Lower leg skin (tissue), 3 donors: ENCODE measurements around the gene ATP8A2.

Experiments
- CTCF ChIP-seq, 3 donors: fragments of 450-650 bp; IDR thresholded peaks; one replicate each; pipeline ENCODE4 v1.5.1; 2016; ENCODE audit warnings: antibody characterized with exemption in 3 of 3, mild to moderate bottlenecking in 3 of 3, moderate library complexity in 2 of 3
- POLR2A ChIP-seq, 2 donors: fragments of 450-650 bp; IDR thresholded peaks; one replicate each; pipeline ENCODE4 v1.6.1; 2016 to 2017; ENCODE audit warnings: antibody characterized with exemption in 2 of 2, mild to moderate bottlenecking in 1 of 2, moderate library complexity in 1 of 2

- TF ChIP-seq POLR2A (IDR thresholded peaks at IDR 0.05) = no peak
- TF ChIP-seq CTCF (IDR thresholded peaks at IDR 0.05) = no peak
Measured at GRCh38 chr13:25457566-25457965, 85.8 kb downstream of the ATP8A2 start.
